Activated naive CD8-positive, alpha-beta T cell treated with anti-CD3 and anti-CD28 coated beads, Interleukin-2, amount 10 ng/mL, durations not matched to agents 7 days and 5 days (primary cell): Measurements from ENCODE around the gene TBC1D19. TPM values are rescaled to one million over a fixed set of nuclear protein-coding genes. Genes with fewer than 3 reads are reported as not detected.
"Not testable (repeated sequence)": the region's sequence is repeated elsewhere in the genome, so short reads cannot be mapped to it uniquely, and the experiment has no call there.

Experiments used
- ATAC-seq: fragments of 150-1000 bp; cut with Tn5 transposase; one replicate; pipeline ENCODE4 v1.10.0; 2021; ENCODE audit warnings: low read depth, moderate library complexity
- POLR2A ChIA-PET: fragments of 350-600 bp; sonication (Branson Sonifier 250); formaldehyde crosslinking; loops from one replicate; lab custom pipeline; 2021; ENCODE audit warnings: antibody characterized with exemption; lab: Charles Lee
- DNase-seq: peaks from one replicate; pipeline ENCODE4 v3.0.0; 2021
- H3K27ac Mint-ChIP-seq: one replicate; pipeline ENCODE4 v1.8.0; 2022; ENCODE audit warnings: mild to moderate bottlenecking, mixed read lengths
- H3K27me3 Mint-ChIP-seq: one replicate; pipeline ENCODE4 v1.8.0; 2022; ENCODE audit warnings: mild to moderate bottlenecking, moderate library complexity, mixed read lengths
- H3K36me3 Mint-ChIP-seq: one replicate; pipeline ENCODE4 v1.8.0; 2021; ENCODE audit warnings: mild to moderate bottlenecking, mixed read lengths
- H3K4me1 Mint-ChIP-seq: one replicate; pipeline ENCODE4 v1.8.0; 2021; ENCODE audit warnings: mixed read lengths
- H3K4me3 Mint-ChIP-seq: one replicate; pipeline ENCODE4 v1.8.0; 2022; ENCODE audit warnings: mild to moderate bottlenecking, moderate library complexity, mixed read lengths
- H3K9me3 Mint-ChIP-seq: one replicate; pipeline ENCODE4 v1.8.0; 2021; ENCODE audit warnings: mixed read lengths
- total RNA-seq, 2 experiments: library from RNA; stranded (reverse); gene quantifications; one replicate each; pipeline ENCODE4 v1.2.3, GENCODE V29; 2021

The TBC1D19 gene
- total RNA-seq, 2 experiments from 2014 or later = 6.5 to 7.0 TPM

- ATAC-seq (no peak), DNase-seq (no peak)
- H3K9me3 Mint-ChIP-seq = no peaks in the 10 kb centered on the region
- H3K4me1 Mint-ChIP-seq = no peaks in the 10 kb centered on the region
- no peaks in the 10 kb centered on the region for H3K27me3 Mint-ChIP-seq
- H3K27ac Mint-ChIP-seq = no peak overlapping the region
- H3K4me3 Mint-ChIP-seq = no peak overlapping the region
- POLR2A ChIA-PET = no interaction called here
- H3K36me3 Mint-ChIP-seq = no peaks in the 10 kb centered on the region
These were observed 80.0 kb downstream of the TBC1D19 start for GRCh38 chr4:26663888-26664287.

GRCh38 chr4:26670903-26671537, 87.1 kb downstream of the TBC1D19 start:
- POLR2A ChIA-PET = no interaction called here
- Mint-ChIP-seq H3K27me3 (peaks cover 2% of the 10 kb centered on the region), H3K27ac (no peak overlapping the region), H3K4me3 (no peak overlapping the region), H3K36me3 (peaks cover 1% of the 10 kb centered on the region), H3K9me3 (no peaks in the 10 kb centered on the region), H3K4me1 (no peaks in the 10 kb centered on the region)
- no peak for ATAC-seq
- DNase-seq = no peak

- H3K4me3 Mint-ChIP-seq, POLR2A ChIA-PET, ATAC-seq, H3K27me3 Mint-ChIP-seq, H3K27ac Mint-ChIP-seq, H3K4me1 Mint-ChIP-seq, DNase-seq: not testable (repeated sequence)
- peaks cover 14% of the 10 kb centered on the region for H3K9me3 Mint-ChIP-seq
- peaks cover 22% of the 10 kb centered on the region for H3K36me3 Mint-ChIP-seq
These were observed 95.3 kb downstream of the TBC1D19 start for GRCh38 chr4:26679040-26679695.

- Mint-ChIP-seq H3K27ac (no peak overlapping the region), H3K4me1 (no peaks in the 10 kb centered on the region), H3K36me3 (peaks cover 19% of the 10 kb centered on the region), H3K9me3 (peaks cover 14% of the 10 kb centered on the region), H3K4me3 (no peak overlapping the region), H3K27me3 (no peaks in the 10 kb centered on the region)
- POLR2A ChIA-PET = no interaction called here
- DNase-seq (no peak), ATAC-seq (no peak)
These were observed 98.6 kb downstream of the TBC1D19 start for GRCh38 chr4:26682436-26682835.

GRCh38 chr4:26685250-26685649, 101.4 kb downstream of the TBC1D19 start:
- Mint-ChIP-seq H3K36me3 (peaks cover 6% of the 10 kb centered on the region), H3K4me3 (no peak overlapping the region), H3K4me1 (no peaks in the 10 kb centered on the region), H3K27me3 (no peaks in the 10 kb centered on the region), H3K9me3 (peaks cover 1% of the 10 kb centered on the region), H3K27ac (no peak overlapping the region)
- POLR2A ChIA-PET = no interaction called here
- ATAC-seq (no peak), DNase-seq (no peak)

GRCh38 chr4:26687728-26688127, 103.8 kb downstream of the TBC1D19 start:
- DNase-seq = no peak
- peaks cover 5% of the 10 kb centered on the region for H3K36me3 Mint-ChIP-seq
- no peaks in the 10 kb centered on the region for H3K27me3 Mint-ChIP-seq
- H3K4me3 Mint-ChIP-seq = no peak overlapping the region
- H3K27ac Mint-ChIP-seq = no peak overlapping the region
- H3K4me1 Mint-ChIP-seq = no peaks in the 10 kb centered on the region
- ATAC-seq = no peak
- POLR2A ChIA-PET = no interaction called here
- peaks cover 2% of the 10 kb centered on the region for H3K9me3 Mint-ChIP-seq

- H3K27ac Mint-ChIP-seq = no peak overlapping the region
- peaks cover 2% of the 10 kb centered on the region for H3K9me3 Mint-ChIP-seq
- H3K27me3 Mint-ChIP-seq = no peaks in the 10 kb centered on the region
- H3K4me1 Mint-ChIP-seq = no peaks in the 10 kb centered on the region
- no peak for ATAC-seq
- POLR2A ChIA-PET = no interaction called here
- peaks cover 6% of the 10 kb centered on the region for H3K36me3 Mint-ChIP-seq
- no peak overlapping the region for H3K4me3 Mint-ChIP-seq
- DNase-seq = no peak
These were observed 106.6 kb downstream of the TBC1D19 start for GRCh38 chr4:26690506-26690905.

GRCh38 chr4:26692014-26692726, 108.3 kb downstream of the TBC1D19 start:
- POLR2A ChIA-PET = no interaction called here
- peaks cover 6% of the 10 kb centered on the region for H3K36me3 Mint-ChIP-seq

GRCh38 chr4:26694131-26694530, 110.2 kb downstream of the TBC1D19 start:
- not testable (repeated sequence) for H3K36me3 Mint-ChIP-seq, H3K9me3 Mint-ChIP-seq, H3K27ac Mint-ChIP-seq

More at GRCh38 chr4:26692014-26692726, 108.3 kb downstream of the TBC1D19 start:
- Mint-ChIP-seq H3K9me3 (peaks cover 2% of the 10 kb centered on the region), H3K4me3 (no peak overlapping the region), H3K27ac (no peak overlapping the region), H3K4me1 (no peaks in the 10 kb centered on the region), H3K27me3 (no peaks in the 10 kb centered on the region)
- ATAC-seq (no peak), DNase-seq (no peak)

GRCh38 chr4:26700110-26700509, 116.2 kb downstream of the TBC1D19 start:
- DNase-seq (no peak), ATAC-seq (no peak)
- no peak overlapping the region for H3K27ac Mint-ChIP-seq
- peaks cover 2% of the 10 kb centered on the region for H3K9me3 Mint-ChIP-seq
- POLR2A ChIA-PET = no interaction called here
- H3K27me3 Mint-ChIP-seq = no peaks in the 10 kb centered on the region
- no peak overlapping the region for H3K4me3 Mint-ChIP-seq
- H3K4me1 Mint-ChIP-seq = no peaks in the 10 kb centered on the region
- H3K36me3 Mint-ChIP-seq = no peaks in the 10 kb centered on the region

More at GRCh38 chr4:26694131-26694530, 110.2 kb downstream of the TBC1D19 start:
- POLR2A ChIA-PET, DNase-seq, H3K4me3 Mint-ChIP-seq, ATAC-seq, H3K27me3 Mint-ChIP-seq, H3K4me1 Mint-ChIP-seq: not testable (repeated sequence)

GRCh38 chr4:26701095-26701494, 117.2 kb downstream of the TBC1D19 start:
- POLR2A ChIA-PET = no interaction called here
- Mint-ChIP-seq H3K36me3 (no peaks in the 10 kb centered on the region), H3K27ac (no peak overlapping the region), H3K4me1 (no peaks in the 10 kb centered on the region), H3K27me3 (no peaks in the 10 kb centered on the region), H3K9me3 (peaks cover 2% of the 10 kb centered on the region), H3K4me3 (no peak overlapping the region)
- ATAC-seq = no peak
- no peak for DNase-seq

- no peak overlapping the region for H3K4me3 Mint-ChIP-seq
- ATAC-seq (no peak), DNase-seq (no peak)
- H3K9me3 Mint-ChIP-seq = peaks cover 2% of the 10 kb centered on the region
- no peaks in the 10 kb centered on the region for H3K36me3 Mint-ChIP-seq
- no peaks in the 10 kb centered on the region for H3K27me3 Mint-ChIP-seq
- no peak overlapping the region for H3K27ac Mint-ChIP-seq
- POLR2A ChIA-PET = no interaction called here
- H3K4me1 Mint-ChIP-seq = no peaks in the 10 kb centered on the region
These were observed 117.9 kb downstream of the TBC1D19 start for GRCh38 chr4:26701786-26702227.

- POLR2A ChIA-PET = no interaction called here
- Mint-ChIP-seq H3K9me3 (peaks cover 5% of the 10 kb centered on the region), H3K36me3 (no peaks in the 10 kb centered on the region), H3K27ac (no peak overlapping the region), H3K4me3 (no peak overlapping the region), H3K27me3 (no peaks in the 10 kb centered on the region), H3K4me1 (no peaks in the 10 kb centered on the region)
- ATAC-seq (no peak), DNase-seq (no peak)
These were observed 123.5 kb downstream of the TBC1D19 start for GRCh38 chr4:26707342-26707741.

GRCh38 chr4:26709246-26709645, 125.4 kb downstream of the TBC1D19 start:
- DNase-seq = no peak
- no peak overlapping the region for H3K27ac Mint-ChIP-seq
- ATAC-seq = no peak
- H3K4me1 Mint-ChIP-seq = no peaks in the 10 kb centered on the region
- no peaks in the 10 kb centered on the region for H3K36me3 Mint-ChIP-seq
- POLR2A ChIA-PET = no interaction called here
- peaks cover 5% of the 10 kb centered on the region for H3K9me3 Mint-ChIP-seq
- H3K4me3 Mint-ChIP-seq = no peak overlapping the region
- no peaks in the 10 kb centered on the region for H3K27me3 Mint-ChIP-seq
